Heart left ventricle (tissue), 13 donors: ENCODE results near the gene C1orf159.

Source experiments
- CTCF ChIP-seq, 12 donors: fragments of 200-600 bp; sonication (generic) in 4 of 12; IDR thresholded peaks; one replicate each; pipeline versions ENCODE4 v1.5.0 to v1.8.0; 2018 to 2022; ENCODE audit warnings: antibody characterized with exemption in 12 of 12, mild to moderate bottlenecking in 5 of 12
- POLR2A ChIP-seq, 2 donors: fragments of 450-650 bp; IDR thresholded peaks; one replicate each; pipeline ENCODE4 v1.6.1; 2017; ENCODE audit warnings: antibody characterized with exemption in 2 of 2, mild to moderate bottlenecking in 2 of 2, moderate library complexity in 2 of 2
- donor health status: ischemic (EF 13 %, LVEDD 7.1; RV severe dilation, severe dysfunction).
- donor health status: DM: no; HTN: yes; CAD: no.
- donor health status: DM: no; HTN: no; CAD: no.
- donor health status: ischemic (EF 25% LVEDD 6.9; RV normal size, moderate dysfunction).
- donor health status: ischemic (EF 25% LVEDD 5.7; RV mildly dilated, moderate dysfunction).
- donor health status: ischemic (EF 35%, LVEDD 5.7; RV mildly dilated, moderate dysfunction).
- donor health status: nonischemic (EF 11% LVEDD 7.7; RV severe dilation, severe dysfunction).
- donor health status: DM: yes; HTN: yes; CAD: no.
- donor health status: PGD.
- donor health status: ischemic (EF 29% LVEDD 5.4; RV normal size, mild dysfunction).
- donor health status: nonischemic (EF 23%, LVEDD 6.1; RV moderate dilation, normal function).

GRCh38 chr1:1132042-1132950 lies 16.4 kb upstream of the C1orf159 start:
- TF ChIP-seq POLR2A (IDR thresholded peaks at IDR 0.05) (no peak), CTCF (IDR thresholded peaks at IDR 0.05) (no peak)
